Activated CD4-positive, CD25-positive, alpha-beta regulatory T cell treated with anti-CD3 and anti-CD28 coated beads, Interleukin-2, amount 50 U/mL, for 24 hours (primary cell): ENCODE results near the gene TNNT1.

ENCODE experiments used
- ATAC-seq, 2 donors: fragments of 150-1000 bp; cut with Tn5 transposase; one replicate each; pipeline ENCODE4 v1.10.0; 2021; ENCODE audit warnings: mild to moderate bottlenecking in 1 of 2, moderate library complexity in 1 of 2

Gene TNNT1

DNA sequence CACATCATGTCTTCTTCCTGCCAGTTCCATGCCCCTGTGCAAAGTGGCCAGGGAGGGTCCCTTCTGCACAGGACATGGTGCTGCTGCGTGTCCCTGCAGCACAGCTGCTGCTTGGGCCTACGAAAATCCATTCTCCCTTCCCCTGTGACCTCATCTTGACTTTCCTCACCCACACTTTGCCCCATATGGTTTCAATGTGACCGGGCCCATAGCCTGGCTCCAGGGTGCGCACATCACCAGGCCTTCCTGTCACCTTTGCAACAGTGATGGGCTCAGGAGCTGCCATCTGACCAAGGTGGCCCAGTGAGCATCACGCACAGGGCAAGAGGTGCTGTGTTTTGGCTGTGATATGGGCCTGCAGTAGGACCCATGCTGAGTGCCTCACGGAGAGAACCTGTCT, 42.4 kb downstream of the TNNT1 start:
- ATAC-seq, result no peak

DNA sequence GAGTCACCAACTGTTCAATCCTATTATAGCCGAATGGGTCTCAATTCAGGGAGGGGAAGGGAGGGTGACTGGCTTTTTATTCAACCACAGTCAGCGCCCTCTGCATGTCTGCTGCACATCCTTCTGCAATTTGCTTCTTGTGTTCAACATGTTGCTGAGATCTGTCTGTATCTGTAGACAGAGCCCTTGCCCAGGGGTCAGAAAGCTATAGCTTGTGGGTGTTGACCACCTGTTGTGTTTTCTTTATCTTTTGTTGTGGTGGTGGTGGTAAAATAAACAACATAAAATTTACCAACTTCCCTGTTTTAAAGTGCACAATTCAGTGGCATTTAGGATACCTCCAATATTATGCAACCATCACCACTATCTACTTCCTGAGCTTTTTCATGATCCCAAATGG, 43.8 kb downstream of the TNNT1 start:
- ATAC-seq, result no peak

DNA sequence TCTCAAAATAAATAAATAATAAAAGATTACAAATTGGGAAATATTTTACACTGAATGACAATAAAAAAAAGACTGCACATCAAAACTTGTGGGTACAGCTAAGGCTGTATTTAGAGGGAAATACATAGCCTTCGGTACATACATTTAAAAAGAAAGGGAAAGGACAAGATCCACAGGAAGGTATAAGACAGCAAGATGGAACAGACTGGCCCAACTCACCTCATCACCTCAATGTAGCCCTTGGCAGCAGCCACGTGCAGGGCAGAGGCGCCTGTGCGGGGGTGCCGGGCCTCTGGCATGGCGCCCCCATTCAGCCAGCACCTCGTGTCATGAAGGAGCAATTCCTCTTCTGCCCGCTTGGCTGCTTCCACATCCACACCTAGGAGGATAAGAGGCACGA, 45.8 kb downstream of the TNNT1 start:
- ATAC-seq, result no peak

DNA sequence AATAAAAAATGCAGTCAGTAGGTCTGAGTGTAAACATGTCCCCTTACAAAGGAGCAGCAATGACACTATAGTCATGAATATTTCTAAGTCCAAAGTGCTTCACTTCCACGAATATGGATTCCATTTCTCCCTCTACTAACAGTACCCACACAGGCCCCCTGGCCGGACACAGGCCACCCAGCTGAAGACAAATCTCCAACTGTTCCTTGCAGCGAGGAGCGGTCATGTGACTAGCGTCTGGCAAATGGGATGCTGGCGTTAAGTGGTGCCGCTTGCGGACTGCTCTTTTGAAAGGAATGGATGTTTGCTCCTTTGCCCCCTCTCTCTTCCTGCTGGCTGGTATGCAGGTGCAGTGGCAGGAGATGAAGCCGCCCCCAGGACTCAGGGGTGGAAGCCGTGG, 47.7 kb downstream of the TNNT1 start:
- ATAC-seq, result no peak

DNA sequence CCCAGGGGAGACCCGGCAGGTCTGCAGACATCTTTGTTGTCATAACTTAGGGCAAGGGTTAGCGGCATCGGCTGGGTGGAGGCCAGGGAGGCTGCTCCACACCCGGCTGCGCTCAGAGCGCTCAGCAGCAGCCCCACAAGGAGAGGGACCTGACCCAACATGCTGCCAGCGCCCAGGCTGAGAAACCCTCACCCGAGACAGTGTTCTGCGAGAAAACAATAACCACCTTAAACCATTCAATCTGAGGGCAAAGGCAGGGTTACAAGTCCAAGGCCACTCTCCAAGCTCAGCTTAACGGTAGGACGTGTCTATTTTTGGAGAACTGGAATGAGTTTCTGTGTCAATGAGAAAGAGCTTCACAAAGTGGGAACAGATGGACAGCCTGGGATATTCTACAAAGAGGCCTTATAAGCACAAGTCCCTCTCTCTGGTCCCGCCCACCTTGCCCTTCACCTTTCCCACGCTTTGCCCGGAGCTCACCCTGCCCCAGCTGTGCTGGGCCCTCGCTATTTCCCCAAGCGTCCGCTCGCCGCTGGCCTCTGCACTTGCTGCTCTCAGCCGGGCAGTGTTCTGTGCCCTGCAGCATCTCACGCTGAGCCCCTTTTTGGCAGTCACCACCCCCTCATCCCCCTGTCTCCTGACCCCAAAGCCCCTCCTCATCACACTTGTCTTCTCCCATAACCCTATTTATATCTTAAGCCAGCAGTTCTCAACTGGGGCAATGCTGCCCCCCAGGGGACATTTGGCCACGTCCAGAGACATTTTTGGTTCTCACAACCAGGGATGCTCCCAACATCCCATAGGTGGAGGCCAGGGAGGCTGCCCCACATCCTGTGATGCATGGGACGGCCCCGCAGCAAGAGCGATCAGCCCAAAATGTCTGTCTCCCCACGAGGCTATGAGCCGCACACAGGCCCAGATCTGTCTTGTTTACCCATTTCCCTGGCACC, 49.2 kb downstream of the TNNT1 start:
- no peak for ATAC-seq

DNA sequence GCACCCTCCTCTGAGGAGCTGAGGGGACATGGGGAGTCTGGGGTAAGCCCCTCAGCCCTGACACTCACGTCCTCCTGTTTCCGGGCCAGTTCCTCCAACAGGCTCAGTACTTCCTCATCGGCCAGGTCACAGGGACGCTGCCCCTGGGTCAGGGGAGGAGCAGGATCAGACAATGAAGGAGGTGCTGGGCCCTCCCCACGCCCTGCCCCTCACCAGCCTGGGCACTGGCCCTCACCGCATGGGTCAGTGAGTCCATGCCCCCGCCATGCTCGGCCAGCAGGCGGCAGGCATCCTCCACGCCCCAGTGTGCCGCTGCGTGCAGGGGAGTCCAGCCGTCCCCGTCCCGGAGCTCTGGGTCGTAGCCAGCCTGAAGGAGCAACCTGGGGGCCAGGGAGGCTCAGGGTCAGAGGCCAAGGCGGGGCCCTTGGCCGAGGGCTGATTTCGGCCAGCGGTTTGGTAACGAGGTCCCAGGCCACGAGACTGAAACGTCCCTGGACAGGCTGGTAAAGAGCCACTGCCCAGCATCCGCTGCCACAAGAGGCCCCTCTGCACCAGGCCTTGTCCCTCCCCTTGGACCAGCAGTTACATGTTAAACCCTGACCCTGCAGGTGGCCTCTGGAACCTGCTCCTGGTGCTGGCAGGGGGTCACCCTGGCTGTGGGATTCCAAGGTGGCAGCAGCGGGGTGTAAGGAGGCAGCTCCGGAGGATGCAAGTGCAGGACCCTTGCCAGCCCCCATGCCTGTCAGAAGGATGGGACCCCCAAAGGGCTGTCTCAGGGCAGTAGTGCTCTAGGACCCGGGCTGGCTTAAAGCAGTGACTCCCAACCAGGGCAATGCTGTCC, 50.1 kb downstream of the TNNT1 start:
- no peak for ATAC-seq

DNA sequence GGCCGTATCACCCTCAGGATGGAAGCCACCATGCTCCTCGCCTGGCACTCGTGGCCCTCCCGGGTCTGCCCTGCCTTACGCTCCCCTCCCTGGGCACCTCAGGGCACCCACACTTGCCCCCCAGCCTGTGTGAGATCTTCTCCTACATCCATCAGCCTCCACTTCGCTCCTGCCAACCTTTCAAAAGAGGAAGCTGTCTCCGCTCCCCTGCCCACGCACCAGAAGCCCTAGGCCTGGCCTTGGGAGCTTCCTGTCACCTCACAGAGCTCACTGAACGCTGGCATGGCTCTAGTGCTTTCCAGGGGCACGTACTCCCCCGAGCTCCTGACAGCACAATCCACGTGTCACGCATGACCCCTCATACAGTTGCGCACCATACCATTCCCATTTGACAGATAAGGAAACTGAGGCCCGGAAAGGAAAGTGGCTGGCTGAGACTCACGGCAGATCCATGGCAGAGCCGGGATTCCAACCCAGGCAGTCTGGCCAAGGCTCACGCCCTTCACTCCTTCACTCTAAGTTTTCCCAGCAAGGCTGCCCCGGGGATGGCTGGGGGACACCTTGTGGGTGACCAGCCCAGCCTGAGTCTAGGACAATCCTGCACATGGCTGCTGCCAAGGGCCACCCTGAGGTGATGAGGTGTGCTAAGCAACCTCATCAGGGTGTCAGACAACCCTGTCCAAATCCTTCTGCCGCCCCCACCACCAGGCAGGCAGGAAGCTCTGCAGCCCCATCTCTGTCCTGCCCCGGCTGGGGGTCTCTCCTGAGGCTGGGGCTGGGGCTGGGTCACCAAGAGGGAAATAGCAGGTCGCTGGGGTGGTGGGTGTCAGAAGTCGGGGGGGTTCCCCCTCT, 50.9 kb downstream of the TNNT1 start:
- ATAC-seq, result no peak

DNA sequence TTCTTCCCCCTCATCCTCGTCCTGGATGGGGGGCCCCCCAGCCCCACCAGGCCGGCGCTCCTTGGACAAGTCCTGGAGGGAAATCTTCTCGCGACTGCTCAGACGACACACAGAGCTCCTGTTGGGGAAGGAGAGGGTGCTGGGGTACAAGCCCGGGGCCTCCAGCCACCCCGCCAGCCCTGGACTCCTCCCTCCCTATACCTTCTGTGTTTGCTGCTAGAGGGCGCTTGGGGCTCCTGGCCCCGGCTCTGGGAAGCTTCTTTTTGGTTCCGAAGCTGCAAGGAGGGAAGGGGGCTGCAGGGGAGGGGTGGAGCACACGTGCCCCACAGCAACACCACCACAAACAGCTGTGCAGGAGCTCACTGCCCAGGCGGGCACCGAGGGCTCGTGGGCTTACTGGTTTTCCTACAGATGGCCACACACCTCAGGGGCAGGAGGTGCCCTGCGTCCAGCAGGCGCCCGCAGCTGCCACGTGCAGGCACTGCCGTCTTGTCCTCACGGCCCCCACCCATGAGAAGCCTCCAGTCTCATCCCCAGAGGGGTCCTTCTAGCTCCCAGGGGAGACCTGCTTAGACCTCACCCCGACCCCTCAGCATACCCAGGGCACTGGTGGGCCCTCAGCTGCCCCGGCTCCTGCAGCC, 52.8 kb downstream of the TNNT1 start:
- ATAC-seq, result no peak

DNA sequence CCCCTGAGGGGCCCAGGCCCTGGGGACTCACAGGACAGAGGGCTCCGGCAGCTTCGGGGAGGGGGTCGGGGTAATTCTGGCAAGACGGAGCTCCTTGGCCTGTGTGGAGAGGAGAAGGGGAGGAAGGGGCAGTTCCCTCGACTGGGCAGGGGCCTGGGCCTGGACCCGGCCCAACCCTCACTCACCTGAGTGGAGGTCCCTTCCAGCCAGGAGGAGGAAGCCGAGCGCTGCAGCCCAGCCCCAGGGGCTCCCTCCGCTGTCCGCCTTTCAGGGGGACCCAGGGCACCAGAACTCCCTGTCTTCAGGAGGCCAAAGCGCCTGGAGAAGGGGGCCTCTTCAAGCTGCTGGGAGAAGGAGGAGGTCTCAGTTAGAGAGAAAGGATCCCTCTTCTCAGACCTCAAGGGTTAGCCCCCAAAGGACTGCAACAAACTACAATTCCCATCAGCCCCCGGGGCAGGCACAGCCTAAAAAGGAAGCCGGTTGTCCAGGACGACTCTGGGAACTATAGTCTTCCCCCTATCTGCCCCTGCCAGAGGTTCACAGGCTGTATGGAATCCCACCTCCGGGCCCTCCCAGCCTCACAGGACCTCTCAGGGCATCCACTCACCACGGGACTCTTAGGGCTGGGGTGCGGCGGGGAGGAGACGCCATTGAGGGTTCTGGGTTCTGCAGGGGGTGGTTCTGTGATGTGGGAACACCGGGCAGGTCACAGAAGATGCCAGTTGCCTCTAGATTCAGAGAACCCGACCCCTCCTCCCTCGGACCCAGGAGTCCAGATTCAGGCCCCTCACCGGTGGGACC, 53.5 kb downstream of the TNNT1 start:
- ATAC-seq, result no peak

DNA sequence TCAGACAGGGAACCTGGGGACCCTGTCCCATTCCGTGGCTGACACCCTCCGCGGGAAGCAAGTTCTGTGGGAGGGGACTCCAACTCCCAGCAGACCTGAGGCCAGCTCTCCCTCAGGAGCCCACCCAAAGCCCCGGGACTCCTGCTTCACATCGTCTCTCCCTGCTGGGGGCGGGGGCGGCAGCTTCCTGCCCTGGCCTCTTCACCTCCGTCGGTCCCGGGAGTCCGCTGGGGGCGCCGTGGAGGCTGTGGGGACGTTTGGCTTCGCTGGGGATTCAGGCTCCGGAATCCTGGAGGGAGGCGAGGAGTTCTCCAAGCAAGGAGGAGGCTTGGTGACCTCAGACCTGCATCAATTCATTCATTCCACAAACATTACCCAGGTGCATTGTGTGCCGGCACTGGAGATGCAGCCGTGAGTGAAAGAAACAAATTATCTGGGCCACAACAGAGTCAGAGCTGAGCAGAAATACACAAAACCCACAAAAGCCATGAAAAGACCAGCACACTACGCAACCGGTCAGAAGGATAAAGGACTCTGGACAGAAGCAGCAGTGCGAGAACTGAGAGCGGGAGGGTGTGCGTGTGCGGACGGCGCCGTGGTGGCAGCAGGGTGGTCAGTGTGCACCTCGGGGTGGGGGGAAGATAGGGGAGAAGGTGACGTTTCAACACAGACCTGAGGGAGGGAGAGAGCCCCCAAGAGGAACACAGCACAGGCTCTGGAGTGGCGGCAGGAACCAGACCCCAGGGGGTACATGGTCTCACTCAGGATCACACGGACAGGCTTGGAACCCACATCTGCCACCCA, 54.3 kb downstream of the TNNT1 start:
- ATAC-seq, result no peak

DNA sequence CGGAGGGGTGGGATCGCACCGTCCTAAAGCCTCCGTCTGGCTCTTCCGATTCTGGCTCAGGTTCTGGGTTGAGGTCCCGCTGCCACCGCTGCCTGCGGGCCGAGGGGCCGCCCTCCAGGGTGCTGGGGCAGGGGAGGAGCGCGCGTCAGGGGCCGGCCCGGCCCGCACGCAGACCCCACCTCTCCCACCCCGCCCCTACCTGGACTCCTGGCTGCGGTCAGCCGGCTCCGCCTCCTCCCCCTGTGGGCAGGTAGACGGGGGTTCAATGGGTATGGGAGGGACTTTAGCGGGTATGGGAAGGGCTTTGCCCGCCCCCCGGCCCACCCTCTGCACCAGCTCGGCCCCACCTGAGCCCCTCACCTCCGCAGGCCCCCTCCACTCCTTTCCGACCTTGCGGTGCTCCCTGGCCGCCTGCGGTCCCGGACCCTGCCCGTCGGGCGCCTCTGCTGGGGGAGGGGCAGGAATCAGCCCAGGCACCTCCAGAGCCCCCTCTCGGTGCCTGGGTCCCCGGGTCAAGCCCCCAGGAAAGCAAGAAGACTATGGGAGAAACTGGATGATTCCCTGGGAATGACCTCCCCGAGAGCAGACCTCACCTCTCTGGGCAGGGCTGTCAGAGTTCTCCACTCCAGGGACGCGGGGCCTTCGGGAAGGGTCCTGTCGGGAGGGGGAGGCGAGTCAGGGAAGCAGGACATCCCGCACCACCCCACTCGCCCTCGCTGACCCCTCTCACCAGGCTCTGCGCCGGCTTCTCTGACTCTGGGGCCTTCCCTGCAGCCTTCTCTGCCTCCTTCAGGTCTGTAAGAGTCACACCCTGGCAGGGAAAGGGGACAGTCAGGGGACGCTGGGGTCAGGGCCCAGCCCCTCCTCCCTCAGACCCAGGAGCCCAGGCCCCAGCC, 56.3 kb downstream of the TNNT1 start:
- no peak for ATAC-seq

DNA sequence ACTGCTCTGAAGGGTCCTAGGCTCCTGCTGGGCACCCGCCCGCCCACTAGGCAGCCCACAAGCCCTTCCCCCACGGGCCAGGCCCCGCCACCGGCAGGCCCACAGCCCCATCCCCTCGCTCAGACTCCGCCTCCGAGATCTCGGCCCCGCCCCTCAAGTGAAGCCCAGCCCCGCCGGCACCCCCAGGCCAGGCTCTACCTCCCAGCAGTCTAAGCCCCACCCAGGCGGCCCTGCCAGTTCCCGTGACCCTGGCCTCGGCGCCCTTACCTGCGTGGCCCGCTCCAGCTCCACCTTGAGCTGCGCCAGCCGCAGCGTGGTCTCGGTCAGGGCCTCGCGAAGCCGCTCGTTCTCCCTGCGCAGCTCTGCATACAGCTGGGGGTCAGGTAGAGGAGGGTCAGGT, 57.1 kb downstream of the TNNT1 start:
- ATAC-seq, result no peak

DNA sequence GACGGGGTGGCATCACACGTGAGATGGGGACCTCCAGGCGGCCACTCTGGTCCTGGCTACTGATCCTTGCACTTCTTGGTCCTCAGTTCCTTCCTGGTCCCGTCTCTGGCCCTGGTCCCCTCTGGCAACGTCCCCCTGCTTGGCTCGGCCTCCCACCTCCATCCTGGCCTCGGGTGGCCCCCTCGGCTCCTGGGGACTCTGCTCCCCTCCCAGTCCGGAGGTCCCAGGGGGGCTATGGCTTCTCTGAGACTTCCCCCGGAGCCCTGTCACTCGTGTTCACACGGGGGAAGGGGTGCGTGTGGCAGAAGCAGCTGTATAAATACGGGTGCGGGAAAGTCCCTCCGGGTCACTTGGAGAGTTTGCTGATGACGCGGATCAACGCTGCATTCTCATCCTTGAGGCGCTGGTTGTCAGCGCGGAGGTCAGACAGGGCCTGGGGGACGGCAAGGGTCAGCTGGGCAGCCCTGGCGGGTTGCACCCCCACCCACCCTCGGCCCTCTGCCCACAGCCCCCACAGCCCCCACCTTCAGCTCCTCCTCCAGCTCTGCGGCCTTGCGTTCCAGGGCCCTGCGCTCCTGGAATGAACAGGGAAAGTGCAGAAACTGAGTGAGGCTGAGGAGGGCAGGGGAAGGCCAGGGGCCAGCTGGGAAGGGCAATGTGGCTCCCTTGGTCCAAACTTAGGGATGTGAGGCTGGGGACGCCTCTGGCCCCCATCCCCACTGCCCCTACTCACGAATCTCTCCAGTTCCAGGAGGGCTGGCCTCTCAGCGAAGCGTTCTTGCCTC, 57.7 kb downstream of the TNNT1 start:
- no peak for ATAC-seq

DNA sequence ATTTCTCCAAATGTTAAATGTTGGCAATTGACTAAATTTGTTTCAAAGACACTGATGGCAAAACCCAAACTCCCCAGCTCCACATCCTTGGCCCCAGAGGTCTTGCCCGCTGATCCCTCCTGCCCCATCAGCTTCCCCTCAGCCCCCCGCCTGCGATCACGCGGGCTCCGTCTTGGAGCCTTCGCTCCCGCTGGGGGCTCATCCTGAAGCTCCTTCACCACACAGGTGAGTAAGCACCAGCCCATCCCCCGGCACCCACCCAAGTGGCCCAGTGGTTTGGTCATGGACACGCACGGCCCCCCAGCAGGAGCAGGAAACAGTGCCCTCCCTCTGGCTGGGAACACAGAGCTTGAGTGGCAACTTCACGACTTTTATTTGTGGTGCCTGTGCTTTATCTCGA, 58.4 kb downstream of the TNNT1 start:
- ATAC-seq, result no peak

DNA sequence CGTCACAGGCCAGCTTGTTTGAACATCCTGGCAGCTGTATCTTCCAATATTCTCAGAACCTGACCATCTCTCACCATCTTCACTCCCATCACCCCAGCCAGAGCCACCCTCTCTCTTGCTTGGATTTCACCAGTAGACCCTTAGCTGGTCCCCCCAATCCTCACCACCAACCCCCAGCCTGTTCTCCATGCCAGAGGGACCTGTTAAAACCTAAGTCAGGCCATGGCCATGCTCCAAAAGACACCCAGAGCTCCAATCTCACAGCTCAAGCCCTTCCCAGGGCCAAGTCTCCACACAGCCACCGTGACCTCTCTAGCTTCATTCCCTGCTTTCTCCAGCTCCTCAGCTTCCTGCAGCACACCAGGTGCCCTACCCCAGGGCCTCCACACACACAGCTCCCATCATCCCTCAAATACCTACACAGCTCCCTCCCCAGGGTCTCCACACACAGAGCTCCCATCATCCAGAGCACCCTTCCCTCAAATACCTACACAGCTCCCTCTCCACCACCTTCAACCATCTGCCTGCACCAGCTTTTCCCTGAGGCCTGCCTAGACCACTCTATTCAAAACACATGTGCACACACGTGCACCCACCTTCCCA, 59.6 kb downstream of the TNNT1 start:
- ATAC-seq, result no peak

DNA sequence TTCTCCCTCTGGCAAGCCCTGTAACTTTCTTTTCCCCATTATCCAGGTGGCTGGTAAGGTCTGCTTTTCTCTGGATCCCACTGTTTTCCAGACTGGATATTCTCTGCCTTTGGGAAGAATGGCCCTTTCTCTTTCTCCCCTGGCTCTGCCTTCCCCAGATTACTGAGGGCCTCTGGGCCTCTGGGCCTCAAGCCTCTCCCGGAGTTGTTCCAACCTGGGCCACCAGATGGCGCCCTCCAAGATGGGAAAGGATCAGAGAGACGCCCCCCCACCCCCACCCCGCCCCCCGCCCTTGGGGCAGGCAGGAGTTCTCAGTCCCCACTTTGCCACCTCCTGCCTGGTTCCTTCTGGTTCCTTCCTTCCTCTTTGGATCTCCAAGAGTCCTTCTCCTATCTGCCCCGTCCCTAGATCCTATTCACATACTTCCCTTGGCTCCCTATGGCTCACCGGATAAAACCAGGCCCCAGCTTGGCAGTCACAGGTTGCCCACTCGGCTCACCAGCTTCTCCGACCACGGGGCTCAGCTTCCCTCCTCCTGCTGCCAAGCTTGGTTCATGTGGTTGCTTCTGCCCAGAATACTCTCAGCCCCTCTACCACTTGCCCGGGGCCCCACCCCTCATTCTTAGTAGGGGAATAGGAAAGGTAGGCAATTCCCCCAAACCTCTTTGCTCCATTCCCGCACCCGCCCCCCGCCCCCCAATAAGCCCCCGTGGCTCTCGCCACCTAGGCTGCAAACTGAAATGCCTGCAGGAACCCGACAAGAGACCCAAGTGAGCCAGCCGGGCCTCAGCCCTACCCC, 60.3 kb downstream of the TNNT1 start:
- peak in 1 of 2 donors; percentile 44 for ATAC-seq

DNA sequence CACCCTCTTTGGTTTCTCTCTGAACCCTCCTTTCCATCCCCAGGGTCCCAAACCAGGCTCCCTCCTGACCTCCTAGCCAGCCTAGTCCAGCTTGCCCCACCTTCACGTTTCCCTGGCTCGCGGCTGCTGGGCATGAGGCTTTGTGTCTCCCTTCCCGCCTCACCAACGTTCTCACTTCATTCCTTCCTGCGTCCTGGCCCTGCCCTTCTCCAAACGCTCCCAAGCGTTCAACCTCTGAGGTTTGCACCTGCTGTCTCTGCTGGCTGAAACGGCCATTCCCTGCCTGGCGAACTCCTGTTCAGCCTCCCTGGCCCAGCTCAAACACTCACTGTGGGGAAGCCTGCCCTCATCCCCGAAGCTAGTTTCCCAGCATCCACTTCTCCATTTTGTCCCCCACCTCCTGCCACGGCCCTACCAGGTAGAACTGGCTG, 61.0 kb downstream of the TNNT1 start:
- no peak for ATAC-seq
